OCI-LY7 (cell line): ENCODE measurements around the gene TCTN3.

ENCODE experiments used
- EZH2phosphoT487 ChIP-seq: fragments of 200-600 bp; sonication (generic); IDR thresholded peaks from 2 replicates; pipeline ENCODE4 v1.6.1; 2018; ENCODE audit warnings: low read depth, borderline replicate concordance, mild to moderate bottlenecking, mixed run types, antibody characterized with exemption, low read length, moderate library complexity, mixed read lengths
- TF ChIP-seq, protein P1 (sequence below): fragments of 200-600 bp; sonication (generic); conservative IDR thresholded peaks from 2 replicates; pipeline ENCODE4 v1.5.1; 2014; ENCODE audit warnings: mild to moderate bottlenecking, antibody characterized with exemption, low read length, moderate library complexity, mixed read lengths

DNA sequence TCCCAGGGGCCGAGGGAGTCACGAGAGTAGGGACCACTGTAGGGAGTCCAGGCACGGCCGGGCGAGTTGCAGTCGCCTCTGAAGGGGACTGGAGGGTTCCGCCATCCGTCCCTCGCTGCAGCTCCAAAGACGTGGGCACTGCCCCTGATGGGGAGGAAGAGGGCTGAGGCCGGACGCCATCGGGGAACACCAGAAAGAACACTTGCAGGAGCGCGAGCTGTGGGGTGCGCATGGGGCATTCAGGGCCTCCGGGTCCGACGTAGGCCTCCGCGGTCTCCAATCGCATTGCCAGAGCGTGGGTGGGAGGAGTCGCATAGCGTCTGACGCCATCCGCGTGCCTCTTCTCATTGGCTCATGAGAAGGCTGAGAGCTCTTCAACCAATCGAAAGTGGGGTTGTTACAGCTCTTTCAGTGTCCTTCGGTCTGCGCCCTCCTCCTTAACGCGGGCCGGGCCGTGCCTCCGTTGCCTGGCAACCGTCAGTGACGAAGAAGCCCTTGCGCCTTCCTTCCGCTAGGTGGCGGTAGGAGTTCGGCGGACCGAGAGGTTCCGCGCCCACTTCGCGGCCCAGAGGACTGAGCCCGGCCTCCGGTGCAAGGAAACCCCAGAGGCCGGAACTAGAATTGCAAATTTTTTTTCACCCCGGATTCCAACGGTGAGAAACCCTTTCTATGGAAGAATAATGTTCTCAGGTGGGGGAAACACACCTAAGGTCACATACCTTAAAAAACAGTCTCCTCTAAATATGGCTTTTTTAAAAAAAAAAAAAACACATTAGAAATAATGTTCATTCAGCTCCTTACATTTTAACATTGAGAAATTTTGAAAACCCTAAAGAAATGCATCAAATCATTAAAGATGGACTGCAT is at the start of gene TCTN3:
- TF ChIP-seq, protein P1, sequence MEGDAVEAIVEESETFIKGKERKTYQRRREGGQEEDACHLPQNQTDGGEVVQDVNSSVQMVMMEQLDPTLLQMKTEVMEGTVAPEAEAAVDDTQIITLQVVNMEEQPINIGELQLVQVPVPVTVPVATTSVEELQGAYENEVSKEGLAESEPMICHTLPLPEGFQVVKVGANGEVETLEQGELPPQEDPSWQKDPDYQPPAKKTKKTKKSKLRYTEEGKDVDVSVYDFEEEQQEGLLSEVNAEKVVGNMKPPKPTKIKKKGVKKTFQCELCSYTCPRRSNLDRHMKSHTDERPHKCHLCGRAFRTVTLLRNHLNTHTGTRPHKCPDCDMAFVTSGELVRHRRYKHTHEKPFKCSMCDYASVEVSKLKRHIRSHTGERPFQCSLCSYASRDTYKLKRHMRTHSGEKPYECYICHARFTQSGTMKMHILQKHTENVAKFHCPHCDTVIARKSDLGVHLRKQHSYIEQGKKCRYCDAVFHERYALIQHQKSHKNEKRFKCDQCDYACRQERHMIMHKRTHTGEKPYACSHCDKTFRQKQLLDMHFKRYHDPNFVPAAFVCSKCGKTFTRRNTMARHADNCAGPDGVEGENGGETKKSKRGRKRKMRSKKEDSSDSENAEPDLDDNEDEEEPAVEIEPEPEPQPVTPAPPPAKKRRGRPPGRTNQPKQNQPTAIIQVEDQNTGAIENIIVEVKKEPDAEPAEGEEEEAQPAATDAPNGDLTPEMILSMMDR: peak; percentile 98
- no peak for TF ChIP-seq EZH2phosphoT487
